Keratinocyte (primary cell): Measurements from ENCODE around the gene TNFAIP8L3. TPM values are rescaled to one million over a fixed set of nuclear protein-coding genes. Genes with fewer than 3 reads are reported as not detected.

Experiments used
- DNase-seq: peaks from one replicate; pipeline ENCODE4 v3.0.0-alpha.2; 2011; ENCODE audit warnings: low read depth, missing footprints, low spot score
- FAIRE-seq: peaks from 2 replicates; lab custom pipeline; 2011; peaks lifted over from hg19 to GRCh38; lab: Jason Lieb, UNC
- H2AFZ ChIP-seq: 2 replicates; pipeline ENCODE4 v1.6.0; 2012; ENCODE audit warnings: low read length, control low read depth, inconsistent platforms; ENCODE audit not compliant: control insufficient read depth
- H3K27ac ChIP-seq: 2 replicates; pipeline ENCODE4 v1.5.1; 2011; ENCODE audit warnings: low read length; ENCODE audit not compliant: control insufficient read depth, insufficient read depth
- H3K27me3 ChIP-seq: 3 replicates; pipeline ENCODE4 v1.6.0; 2011; ENCODE audit warnings: low read length; ENCODE audit not compliant: control insufficient read depth, insufficient read depth; ENCODE audit errors: extremely low read depth
- H3K36me3 ChIP-seq, 2 experiments: 2 replicates in 1 of 2; 3 replicates in 1 of 2; pipeline ENCODE4 v1.5.1; 2011; ENCODE audit warnings: low read length in 2 of 2, mild to moderate bottlenecking in 1 of 2; ENCODE audit not compliant: control insufficient read depth in 2 of 2, insufficient read depth in 2 of 2; ENCODE audit errors: extremely low read depth in 1 of 2
- H3K4me1 ChIP-seq: 3 replicates; pipeline ENCODE4 v1.5.1; 2011; ENCODE audit warnings: low read length; ENCODE audit not compliant: control insufficient read depth, insufficient read depth; ENCODE audit errors: extremely low read depth
- H3K4me2 ChIP-seq: 3 replicates; pipeline ENCODE4 v1.6.0; 2011; ENCODE audit warnings: low read depth, low read length; ENCODE audit not compliant: control insufficient read depth, insufficient read depth; ENCODE audit errors: extremely low read depth
- H3K4me3 ChIP-seq, 3 experiments: fragments of 200-600 bp in 1 of 3; sonication (generic) in 1 of 3; 2 replicates in 2 of 3; 3 replicates in 1 of 3; pipeline ENCODE4 v1.5.1; 2011 to 2016; ENCODE audit warnings: low read length in 3 of 3, mild to moderate bottlenecking in 3 of 3, control low read depth in 2 of 3, inconsistent platforms in 1 of 3, low read depth in 1 of 3, mixed read lengths in 1 of 3, mixed run types in 1 of 3, moderate library complexity in 1 of 3; ENCODE audit not compliant: control insufficient read depth in 2 of 3, insufficient read depth in 2 of 3; ENCODE audit errors: extremely low read depth in 1 of 3
- H3K79me2 ChIP-seq: 2 replicates; pipeline ENCODE4 v1.6.0; 2012; ENCODE audit warnings: low read length; ENCODE audit not compliant: control insufficient read depth, insufficient read depth
- H3K9ac ChIP-seq: 3 replicates; pipeline ENCODE4 v1.6.0; 2011; ENCODE audit warnings: low read length; ENCODE audit not compliant: control insufficient read depth, insufficient read depth; ENCODE audit errors: extremely low read depth
- H3K9me1 ChIP-seq: 3 replicates; pipeline ENCODE4 v1.6.0; 2011; ENCODE audit warnings: low read length; ENCODE audit not compliant: control insufficient read depth, insufficient read depth; ENCODE audit errors: extremely low read depth
- H3K9me3 ChIP-seq: 2 replicates; pipeline ENCODE4 v1.5.1; 2012; ENCODE audit warnings: low read depth, low read length; ENCODE audit not compliant: control insufficient read depth
- H4K20me1 ChIP-seq: 3 replicates; pipeline ENCODE4 v1.6.0; 2011; ENCODE audit warnings: low read length; ENCODE audit not compliant: control insufficient read depth, insufficient read depth; ENCODE audit errors: extremely low read depth
- EZH2 ChIP-seq: IDR thresholded peaks from one replicate; pipeline ENCODE4 v1.6.1; 2012; ENCODE audit warnings: inconsistent platforms, mild to moderate bottlenecking, low read length, moderate library complexity
- dilution Hi-C: fragments of 300-500 bp; cut with MboI; formaldehyde crosslinking; loops from one replicate; pipeline ENCODE4 v1.7.0; 2020; ENCODE audit warnings: low sequenced_read_pairs; ENCODE audit not compliant: extremely low pct_ligation_motif_present
- polyA plus RNA-seq, 5 experiments: library from polyadenylated mRNA; depleted of rRNA in 3 of 5; stranded (reverse) in 3 of 5; stranded (forward) in 1 of 5; unstranded in 1 of 5; fragments of >200 nt; gene quantifications; 1 replicate in 1 of 5; 2 replicates in 3 of 5; 3 replicates in 1 of 5; pipeline versions ENCODE4 v1.2.1 to v1.2.3, GENCODE V29; 2011 to 2012; ENCODE audit warnings: missing spikeins in 2 of 5, low read depth in 1 of 5, low replicate concordance in 1 of 5
- TF ChIP-seq, protein P1 (sequence below), 3 experiments: IDR thresholded peaks in 1 of 3; conservative IDR thresholded peaks in 1 of 3; optimal IDR thresholded peaks in 1 of 3; 2 replicates in 2 of 3; 3 replicates in 1 of 3; pipeline versions ENCODE3 to v1.5.1; 2011; ENCODE audit warnings: low read length in 3 of 3, mild to moderate bottlenecking in 3 of 3, moderate library complexity in 2 of 3, control low read depth in 1 of 3, inconsistent platforms in 1 of 3; ENCODE audit not compliant: insufficient read depth in 2 of 3; ENCODE audit errors: extremely low read depth in 1 of 3

Gene TNFAIP8L3
- polyA plus RNA-seq, 1 donor (not counting 4 experiments of a cell fraction or from before 2014, with no cell fraction given): 0.51 TPM

- no peak for TF ChIP-seq EZH2
- TF ChIP-seq, protein P1, sequence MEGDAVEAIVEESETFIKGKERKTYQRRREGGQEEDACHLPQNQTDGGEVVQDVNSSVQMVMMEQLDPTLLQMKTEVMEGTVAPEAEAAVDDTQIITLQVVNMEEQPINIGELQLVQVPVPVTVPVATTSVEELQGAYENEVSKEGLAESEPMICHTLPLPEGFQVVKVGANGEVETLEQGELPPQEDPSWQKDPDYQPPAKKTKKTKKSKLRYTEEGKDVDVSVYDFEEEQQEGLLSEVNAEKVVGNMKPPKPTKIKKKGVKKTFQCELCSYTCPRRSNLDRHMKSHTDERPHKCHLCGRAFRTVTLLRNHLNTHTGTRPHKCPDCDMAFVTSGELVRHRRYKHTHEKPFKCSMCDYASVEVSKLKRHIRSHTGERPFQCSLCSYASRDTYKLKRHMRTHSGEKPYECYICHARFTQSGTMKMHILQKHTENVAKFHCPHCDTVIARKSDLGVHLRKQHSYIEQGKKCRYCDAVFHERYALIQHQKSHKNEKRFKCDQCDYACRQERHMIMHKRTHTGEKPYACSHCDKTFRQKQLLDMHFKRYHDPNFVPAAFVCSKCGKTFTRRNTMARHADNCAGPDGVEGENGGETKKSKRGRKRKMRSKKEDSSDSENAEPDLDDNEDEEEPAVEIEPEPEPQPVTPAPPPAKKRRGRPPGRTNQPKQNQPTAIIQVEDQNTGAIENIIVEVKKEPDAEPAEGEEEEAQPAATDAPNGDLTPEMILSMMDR (optimal IDR thresholded peaks at IDR 0.05 in 1 of 3, IDR thresholded peaks at IDR 0.05 in 1 of 3, conservative IDR thresholded peaks at IDR 0.05 in 1 of 3; ENCODE audit: extremely low read depth in 1 of 3, insufficient read depth in 2 of 3, low read length in 3 of 3): no peak
- Histone ChIP-seq H3K9me1 (no peaks in the 10 kb centered on the region), H2AFZ (no peak overlapping the region), H3K79me2 (no peaks in the 10 kb centered on the region), H4K20me1 (no peaks in the 10 kb centered on the region), H3K27me3 (no peaks in the 10 kb centered on the region), H3K36me3 (no peaks in the 10 kb centered on the region), H3K4me1 (no peaks in the 10 kb centered on the region), H3K27ac (no peak overlapping the region), H3K9me3 (no peaks in the 10 kb centered on the region), H3K9ac (no peak overlapping the region), H3K4me3 (no peak overlapping the region), H3K4me2 (no peak overlapping the region)
- DNase-seq (no peak), FAIRE-seq (no peak)
- dilution Hi-C loops: no loop called here
Measured at GRCh38 chr15:51046016-51046415, 48.7 kb downstream of the TNFAIP8L3 start.

DNA sequence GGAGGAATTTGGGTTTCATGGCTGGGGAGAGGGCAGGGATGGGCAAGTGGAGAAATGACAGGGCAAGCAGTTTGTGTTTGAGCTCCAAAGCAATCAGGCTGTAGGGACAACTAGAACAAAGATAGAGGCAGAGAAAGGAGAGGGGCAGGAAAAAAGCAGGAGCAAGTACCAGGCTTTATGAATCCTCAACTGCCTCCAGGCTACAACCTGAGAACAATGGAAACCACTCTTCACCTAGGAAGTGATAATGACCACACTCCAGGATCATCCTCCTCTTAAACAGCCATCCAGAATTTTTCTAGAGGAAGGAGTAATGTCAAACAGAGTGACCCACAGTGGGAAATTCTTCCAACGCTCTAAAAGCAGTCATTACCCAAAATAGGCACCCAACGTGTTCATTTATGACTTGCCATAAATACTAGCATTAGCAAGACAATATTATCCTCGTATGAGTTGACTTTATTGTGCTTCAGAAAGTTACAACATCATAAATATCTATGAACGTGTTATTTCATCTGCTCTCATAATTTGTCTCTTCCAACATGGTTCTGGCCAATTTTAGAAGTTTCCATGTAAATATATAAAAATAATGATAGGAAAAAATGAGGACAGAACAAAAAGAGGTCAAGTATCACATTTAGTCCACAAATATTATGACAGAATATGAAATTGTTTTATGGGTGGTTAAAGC lies 50.5 kb downstream of the TNFAIP8L3 start:
- Histone ChIP-seq H3K27ac (no peak overlapping the region), H3K9me1 (no peaks in the 10 kb centered on the region), H2AFZ (no peak overlapping the region), H3K4me2 (no peak overlapping the region), H3K4me3 (no peak overlapping the region), H3K9ac (no peak overlapping the region), H3K27me3 (no peaks in the 10 kb centered on the region), H3K9me3 (no peaks in the 10 kb centered on the region), H3K79me2 (no peaks in the 10 kb centered on the region), H3K4me1 (no peaks in the 10 kb centered on the region), H4K20me1 (no peaks in the 10 kb centered on the region), H3K36me3 (no peaks in the 10 kb centered on the region)
- dilution Hi-C loops: no loop called here
- TF ChIP-seq EZH2: no peak
- TF ChIP-seq, protein P1 (optimal IDR thresholded peaks at IDR 0.05 in 1 of 3, IDR thresholded peaks at IDR 0.05 in 1 of 3, conservative IDR thresholded peaks at IDR 0.05 in 1 of 3; ENCODE audit: extremely low read depth in 1 of 3, insufficient read depth in 2 of 3, low read length in 3 of 3): no peak
- no peak for FAIRE-seq
- DNase-seq: no peak
